Measurements from ENCODE around the gene IGFALS. TPM values are rescaled to one million over a fixed set of nuclear protein-coding genes. Genes with fewer than 3 reads are reported as not detected.

The IGFALS gene
- total RNA-seq, 1 donor from 2014 or later, result not detected

- ATAC-seq, result no peak
Measured at GRCh38 chr16:1775846-1776671, 17.4 kb downstream of the IGFALS start.

- no peak for ATAC-seq
Measured at GRCh38 chr16:1775006-1775845, 18.3 kb downstream of the IGFALS start.

GRCh38 chr16:1774448-1774780 is 19.1 kb downstream of the IGFALS start:
- ATAC-seq, result no peak

- no peak for ATAC-seq
Measured at GRCh38 chr16:1773703-1774447, 19.6 kb downstream of the IGFALS start.

GRCh38 chr16:1772908-1773702 is 20.4 kb downstream of the IGFALS start, which contains the start of gene MRPS34:
MRPS34 (minus strand) TSS chr16:1773134; CDS start chr16:1773119, 15 bp downstream.
- ATAC-seq, result peak; percentile 63

- ATAC-seq, result peak; percentile 47
Measured at GRCh38 chr16:1772362-1772907, 21.1 kb downstream of the IGFALS start, which contains the start of gene EME2. EME2 (plus strand) TSS chr16:1772810; CDS start chr16:1773228, 418 bp downstream.

- no peak for ATAC-seq
Measured at GRCh38 chr16:1771864-1772361, 21.6 kb downstream of the IGFALS start.

GRCh38 chr16:1771188-1771863 is 22.2 kb downstream of the IGFALS start, which contains the start of gene NME3:
NME3 (minus strand) TSS chr16:1771543; CDS start chr16:1771534, 9 bp downstream.
- ATAC-seq, result peak; percentile 26

- ATAC-seq, result peak; percentile 21
Measured at GRCh38 chr16:1770328-1771187, 22.9 kb downstream of the IGFALS start.

- ATAC-seq, result no peak
Measured at GRCh38 chr16:1769402-1770300, 23.9 kb downstream of the IGFALS start.

- ATAC-seq, result no peak
Measured at GRCh38 chr16:1768767-1769401, 24.6 kb downstream of the IGFALS start.

- no peak for ATAC-seq
Measured at GRCh38 chr16:1768061-1768766, 25.3 kb downstream of the IGFALS start.

- ATAC-seq, result no peak
Measured at GRCh38 chr16:1767116-1767994, 26.1 kb downstream of the IGFALS start.

GRCh38 chr16:1766701-1767100 is 26.8 kb downstream of the IGFALS start:
- no peak for ATAC-seq

GRCh38 chr16:1766231-1766630 is 27.3 kb downstream of the IGFALS start:
- ATAC-seq, result no peak

GRCh38 chr16:1765826-1766225 is 27.7 kb downstream of the IGFALS start:
- ATAC-seq, result no peak
